Calu3 (cell line): ENCODE measurements around the gene C14orf180. TPM values are rescaled to one million over a fixed set of nuclear protein-coding genes. Genes with fewer than 3 reads are reported as not detected.

ENCODE experiments used
- BruUV-seq: library from RNA; stranded (reverse); fragments of 400-500 nt; replicated peaks from 2 replicates; lab custom pipeline; 2021; lab: Mats Ljungman, UMichigan
- CTCF ChIA-PET: fragments of 300-600 bp; sonication (Branson Sonifier 250); formaldehyde crosslinking; loops from one replicate; lab custom pipeline; 2022; ENCODE audit warnings: antibody characterized with exemption; lab: Charles Lee
- DNase-seq: peaks from one replicate; pipeline ENCODE4 v3.0.0; 2022
- H3K27ac Mint-ChIP-seq: one replicate; pipeline ENCODE4 v1.8.0; 2022; ENCODE audit warnings: mixed read lengths; ENCODE audit not compliant: unreplicated experiment
- H3K27me3 Mint-ChIP-seq: one replicate; pipeline ENCODE4 v1.8.0; 2022; ENCODE audit warnings: mixed read lengths; ENCODE audit not compliant: unreplicated experiment
- H3K36me3 Mint-ChIP-seq: one replicate; pipeline ENCODE4 v1.8.0; 2022; ENCODE audit warnings: mild to moderate bottlenecking, moderate library complexity, mixed read lengths; ENCODE audit not compliant: insufficient read depth, unreplicated experiment
- H3K4me1 Mint-ChIP-seq: one replicate; pipeline ENCODE4 v1.8.0; 2022; ENCODE audit warnings: mild to moderate bottlenecking, low read depth, mixed read lengths; ENCODE audit not compliant: unreplicated experiment
- H3K4me3 Mint-ChIP-seq: one replicate; pipeline ENCODE4 v1.8.0; 2022; ENCODE audit warnings: mild to moderate bottlenecking, low read depth, moderate library complexity, mixed read lengths; ENCODE audit not compliant: unreplicated experiment
- H3K9me3 Mint-ChIP-seq: one replicate; pipeline ENCODE4 v1.8.0; 2022; ENCODE audit warnings: low read depth, mixed read lengths; ENCODE audit not compliant: unreplicated experiment
- intact Hi-C: fragments of 100-400 bp; cut with micrococcal nuclease; formaldehyde crosslinking; loops from one replicate; pipeline ENCODE4 v1.10.0; 2022; ENCODE audit not compliant: unreplicated experiment
- total RNA-seq: library from RNA; stranded (reverse); gene quantifications from 2 replicates; pipeline ENCODE4 v1.2.3, GENCODE V29; 2022
- TF ChIP-seq, protein P1 (sequence below): fragments of 200-600 bp; IDR thresholded peaks from one replicate; pipeline ENCODE4 v1.8.0; 2022; ENCODE audit warnings: antibody characterized with exemption; ENCODE audit not compliant: unreplicated experiment

The C14orf180 gene
- total RNA-seq, 1 experiment from 2014 or later, result not detected

- CTCF ChIA-PET, result no interaction called here
- Mint-ChIP-seq H3K9me3 (no peaks in the 10 kb centered on the region), H3K36me3 (no peaks in the 10 kb centered on the region), H3K27me3 (peaks cover 93% of the 10 kb centered on the region), H3K4me1 (no peaks in the 10 kb centered on the region), H3K27ac (no peak overlapping the region), H3K4me3 (no peak overlapping the region)
- TF ChIP-seq, protein P1, sequence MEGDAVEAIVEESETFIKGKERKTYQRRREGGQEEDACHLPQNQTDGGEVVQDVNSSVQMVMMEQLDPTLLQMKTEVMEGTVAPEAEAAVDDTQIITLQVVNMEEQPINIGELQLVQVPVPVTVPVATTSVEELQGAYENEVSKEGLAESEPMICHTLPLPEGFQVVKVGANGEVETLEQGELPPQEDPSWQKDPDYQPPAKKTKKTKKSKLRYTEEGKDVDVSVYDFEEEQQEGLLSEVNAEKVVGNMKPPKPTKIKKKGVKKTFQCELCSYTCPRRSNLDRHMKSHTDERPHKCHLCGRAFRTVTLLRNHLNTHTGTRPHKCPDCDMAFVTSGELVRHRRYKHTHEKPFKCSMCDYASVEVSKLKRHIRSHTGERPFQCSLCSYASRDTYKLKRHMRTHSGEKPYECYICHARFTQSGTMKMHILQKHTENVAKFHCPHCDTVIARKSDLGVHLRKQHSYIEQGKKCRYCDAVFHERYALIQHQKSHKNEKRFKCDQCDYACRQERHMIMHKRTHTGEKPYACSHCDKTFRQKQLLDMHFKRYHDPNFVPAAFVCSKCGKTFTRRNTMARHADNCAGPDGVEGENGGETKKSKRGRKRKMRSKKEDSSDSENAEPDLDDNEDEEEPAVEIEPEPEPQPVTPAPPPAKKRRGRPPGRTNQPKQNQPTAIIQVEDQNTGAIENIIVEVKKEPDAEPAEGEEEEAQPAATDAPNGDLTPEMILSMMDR, result no peak
- no TSS peak for BruUV-seq
- intact Hi-C loops, result no loop called here
- DNase-seq, result no peak
These were observed 29.8 kb upstream of the C14orf180 start for GRCh38 chr14:104549536-104550339.

DNA sequence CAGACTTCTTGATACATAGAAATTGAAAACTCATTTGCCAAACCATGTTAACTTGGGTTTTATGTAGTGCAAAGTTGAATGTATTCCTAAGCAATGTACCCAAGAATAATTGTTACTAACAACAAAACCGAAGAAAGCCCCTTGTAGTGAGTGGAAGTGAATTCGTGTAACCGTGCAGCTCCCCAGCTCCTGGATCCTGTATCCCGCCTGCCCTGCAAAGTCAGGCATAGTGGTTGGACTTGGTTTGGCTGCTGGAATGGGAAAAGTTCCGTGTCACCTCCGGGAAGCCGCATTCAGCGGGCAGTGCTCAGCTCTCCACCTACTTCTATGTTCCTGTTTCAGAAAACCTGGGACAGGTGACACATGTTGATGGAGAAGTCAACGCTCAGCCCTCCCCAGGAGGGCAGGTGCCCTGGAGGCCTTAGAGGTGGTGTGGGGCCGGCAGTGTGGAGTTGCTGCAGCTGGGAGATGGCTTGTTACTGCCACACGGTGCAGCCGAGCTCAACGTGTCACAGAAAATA, 29.2 kb upstream of the C14orf180 start:
- BruUV-seq, result no TSS peak
- Mint-ChIP-seq H3K4me1 (no peaks in the 10 kb centered on the region), H3K9me3 (no peaks in the 10 kb centered on the region), H3K27me3 (peaks cover 93% of the 10 kb centered on the region), H3K27ac (no peak overlapping the region), H3K36me3 (no peaks in the 10 kb centered on the region), H3K4me3 (no peak overlapping the region)
- TF ChIP-seq, protein P1, result no peak
- no peak for DNase-seq
- CTCF ChIA-PET, result interaction anchor here (1.4 kb wide), 1 partner anchor 180 kb away, joined by 3 read pairs; no protein-coding TSS in a partner anchor
- intact Hi-C loops, result no loop called here

- no peak overlapping the region for H3K4me3 Mint-ChIP-seq
- H3K27ac Mint-ChIP-seq, result no peak overlapping the region
- TF ChIP-seq, protein P1, result no peak
- H3K27me3 Mint-ChIP-seq, result peaks cover 93% of the 10 kb centered on the region
- CTCF ChIA-PET, result interaction anchor here (1.4 kb wide), 1 partner anchor 181 kb away, joined by 3 read pairs; no protein-coding TSS in a partner anchor
- H3K9me3 Mint-ChIP-seq, result no peaks in the 10 kb centered on the region
- no peak for DNase-seq
- no peaks in the 10 kb centered on the region for H3K36me3 Mint-ChIP-seq
- no peaks in the 10 kb centered on the region for H3K4me1 Mint-ChIP-seq
- intact Hi-C loops, result no loop called here
- no TSS peak for BruUV-seq
These were observed 28.5 kb upstream of the C14orf180 start for GRCh38 chr14:104550861-104551728.
